Thyroid gland (tissue), 4 donors: ENCODE measurements around the gene EIF4H. TPM values are rescaled to one million over a fixed set of nuclear protein-coding genes. Genes with fewer than 3 reads are reported as not detected.

Source experiments
- DNase-seq, 2 donors: peaks; one replicate each; pipeline ENCODE4 v3.0.0-alpha.2; 2019
- H3K27ac ChIP-seq, 3 donors: fragments of 200-600 bp; sonication (generic); 1 replicate in 2 of 3; 2 replicates in 1 of 3; pipeline ENCODE4 v1.5.1; 2016 to 2019; ENCODE audit warnings: mild to moderate bottlenecking in 1 of 3, moderate library complexity in 1 of 3
- H3K27me3 ChIP-seq: fragments of 200-600 bp; sonication (generic); one replicate; pipeline ENCODE4 v1.5.1; 2019
- H3K36me3 ChIP-seq, 2 donors: fragments of 200-600 bp; sonication (generic); one replicate each; pipeline ENCODE4 v1.5.1; 2016 to 2019
- H3K4me1 ChIP-seq, 2 donors: fragments of 200-600 bp; sonication (generic); one replicate each; pipeline ENCODE4 v1.5.1; 2017 to 2019
- H3K4me3 ChIP-seq, 3 donors: fragments of 200-600 bp; sonication (generic); replicated peaks in 1 of 3; 1 replicate in 2 of 3; 2 replicates in 1 of 3; pipeline ENCODE4 v1.5.1; 2016; ENCODE audit warnings: mild to moderate bottlenecking in 1 of 3
- H3K9me3 ChIP-seq: fragments of 200-600 bp; sonication (generic); one replicate; pipeline ENCODE4 v1.5.1; 2017
- POLR2A ChIP-seq, 2 donors: fragments of 450-650 bp; IDR thresholded peaks; one replicate each; pipeline ENCODE4 v1.6.1; 2017; ENCODE audit warnings: antibody characterized with exemption in 2 of 2, mild to moderate bottlenecking in 2 of 2, moderate library complexity in 1 of 2
- WGBS, 2 donors: methylation state at CpG; one replicate each; pipeline ENCODE4 v1.1.5; 2017; 5-methylcytosine and 5-hydroxymethylcytosine counted together
- intact Hi-C: fragments of 100-400 bp; cut with DNase I; formaldehyde crosslinking; loops from one replicate; pipeline ENCODE4 v1.15.1; 2023
- total RNA-seq, 4 donors: library from RNA; depleted of rRNA; stranded (reverse); fragments of >200 nt; gene quantifications; one replicate each; pipeline ENCODE4 v1.2.3, GENCODE V29; 2016
- TF ChIP-seq, protein P1 (sequence below), 6 experiments: fragments of 200-600 bp in 3 of 6; fragments of 450-650 bp in 3 of 6; sonication (generic) in 3 of 6; IDR thresholded peaks; one replicate each; pipeline ENCODE4 v1.5.1; 2016 to 2019; ENCODE audit warnings: antibody characterized with exemption in 6 of 6, mild to moderate bottlenecking in 2 of 6, inconsistent platforms in 1 of 6, moderate library complexity in 1 of 6

Gene EIF4H
- total RNA-seq, 4 donors from 2014 or later = 267 to 323 (median 298) TPM

DNA sequence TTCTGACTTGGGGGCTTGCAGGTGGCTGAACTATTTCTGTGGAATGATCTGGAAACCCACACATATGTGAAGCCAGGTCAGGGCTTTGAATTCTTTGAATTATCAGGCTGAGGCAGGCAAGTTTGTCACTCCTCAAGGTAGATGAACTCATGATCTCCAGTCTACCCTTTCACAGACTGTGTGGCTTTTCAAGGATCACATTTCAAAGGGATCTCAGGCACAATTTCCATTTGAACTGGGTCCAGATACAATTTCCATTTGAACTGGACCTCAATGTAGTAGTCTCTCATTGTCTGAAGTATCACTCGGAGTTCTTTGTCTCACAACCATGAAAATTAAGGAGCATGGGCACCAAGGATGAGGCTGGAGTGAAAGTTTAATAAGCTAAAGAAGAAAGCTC is 25.7 kb upstream of the EIF4H start:
- Histone ChIP-seq H3K4me3 (no peak overlapping the region), H3K27me3 (no peaks in the 10 kb centered on the region), H3K36me3 (no peaks in the 10 kb centered on the region), H3K9me3 (no peaks in the 10 kb centered on the region), H3K4me1 (no peaks in the 10 kb centered on the region), H3K27ac (no peak overlapping the region)
- 85 to 87% methylated on average over 1 of the region's 1 CpG for WGBS, 2 donors
- TF ChIP-seq, protein P1, sequence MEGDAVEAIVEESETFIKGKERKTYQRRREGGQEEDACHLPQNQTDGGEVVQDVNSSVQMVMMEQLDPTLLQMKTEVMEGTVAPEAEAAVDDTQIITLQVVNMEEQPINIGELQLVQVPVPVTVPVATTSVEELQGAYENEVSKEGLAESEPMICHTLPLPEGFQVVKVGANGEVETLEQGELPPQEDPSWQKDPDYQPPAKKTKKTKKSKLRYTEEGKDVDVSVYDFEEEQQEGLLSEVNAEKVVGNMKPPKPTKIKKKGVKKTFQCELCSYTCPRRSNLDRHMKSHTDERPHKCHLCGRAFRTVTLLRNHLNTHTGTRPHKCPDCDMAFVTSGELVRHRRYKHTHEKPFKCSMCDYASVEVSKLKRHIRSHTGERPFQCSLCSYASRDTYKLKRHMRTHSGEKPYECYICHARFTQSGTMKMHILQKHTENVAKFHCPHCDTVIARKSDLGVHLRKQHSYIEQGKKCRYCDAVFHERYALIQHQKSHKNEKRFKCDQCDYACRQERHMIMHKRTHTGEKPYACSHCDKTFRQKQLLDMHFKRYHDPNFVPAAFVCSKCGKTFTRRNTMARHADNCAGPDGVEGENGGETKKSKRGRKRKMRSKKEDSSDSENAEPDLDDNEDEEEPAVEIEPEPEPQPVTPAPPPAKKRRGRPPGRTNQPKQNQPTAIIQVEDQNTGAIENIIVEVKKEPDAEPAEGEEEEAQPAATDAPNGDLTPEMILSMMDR (IDR thresholded peaks at IDR 0.05) = no peak
- no peak for TF ChIP-seq POLR2A (IDR thresholded peaks at IDR 0.05)
- no peak for DNase-seq
- intact Hi-C loops = no loop called here

DNA sequence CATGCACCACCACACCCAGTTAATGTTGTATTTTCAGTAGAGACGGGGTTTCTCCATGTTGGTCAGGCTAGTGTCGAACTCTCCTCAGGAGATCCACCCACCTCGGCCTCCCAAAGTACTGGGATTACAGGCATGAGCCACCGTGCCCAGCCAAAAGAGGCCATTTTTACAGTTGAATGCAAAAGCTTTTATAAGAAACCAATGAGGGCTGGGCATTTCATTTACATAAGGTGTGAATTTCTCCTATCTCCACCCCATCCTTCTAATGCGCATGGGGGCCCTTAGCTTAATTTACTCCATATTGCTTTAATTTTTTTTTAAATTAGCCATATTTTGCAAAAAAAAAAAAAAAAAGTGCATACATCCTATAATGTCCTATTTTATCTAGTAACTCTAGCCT is 25.1 kb upstream of the EIF4H start:
- Histone ChIP-seq H3K4me3 (no peak overlapping the region), H3K9me3 (no peaks in the 10 kb centered on the region), H3K36me3 (no peaks in the 10 kb centered on the region), H3K27me3 (no peaks in the 10 kb centered on the region), H3K27ac (no peak overlapping the region), H3K4me1 (no peaks in the 10 kb centered on the region)
- no peak for TF ChIP-seq POLR2A (IDR thresholded peaks at IDR 0.05)
- TF ChIP-seq, protein P1 (IDR thresholded peaks at IDR 0.05) = no peak
- intact Hi-C loops = no loop called here
- WGBS, 2 donors = 95 to 97% methylated on average over 5 of the region's 5 CpGs
- no peak for DNase-seq

DNA sequence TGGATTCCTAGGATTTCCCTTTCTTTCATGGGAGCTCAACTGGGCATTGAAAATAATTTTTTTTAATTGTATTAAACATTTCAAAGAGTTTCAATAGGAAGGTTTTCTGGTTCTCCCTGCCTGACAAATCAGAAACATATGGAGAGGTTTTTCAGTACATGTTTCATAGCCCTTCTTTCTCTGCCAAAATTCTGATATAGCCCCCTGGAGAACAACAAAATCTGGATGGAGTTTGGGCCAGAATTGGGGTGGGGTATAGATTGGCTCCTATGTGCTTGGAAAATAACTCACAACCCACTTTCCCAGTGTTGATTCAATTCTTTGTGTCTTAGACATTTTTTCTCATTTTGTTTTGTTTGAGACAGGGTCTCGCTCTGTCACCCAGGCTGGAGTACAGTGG is 24.6 kb upstream of the EIF4H start:
- 92 to 100% methylated on average over 1 of the region's 1 CpG for WGBS, 2 donors
- H3K36me3 ChIP-seq = no peaks in the 10 kb centered on the region
- no peaks in the 10 kb centered on the region for H3K4me1 ChIP-seq
- intact Hi-C loops = no loop called here
- no peaks in the 10 kb centered on the region for H3K9me3 ChIP-seq
- no peaks in the 10 kb centered on the region for H3K27me3 ChIP-seq
- DNase-seq = no peak
- no peak overlapping the region for H3K27ac ChIP-seq
- TF ChIP-seq, protein P1 (IDR thresholded peaks at IDR 0.05) = no peak
- TF ChIP-seq POLR2A (IDR thresholded peaks at IDR 0.05) = no peak
- no peak overlapping the region for H3K4me3 ChIP-seq

DNA sequence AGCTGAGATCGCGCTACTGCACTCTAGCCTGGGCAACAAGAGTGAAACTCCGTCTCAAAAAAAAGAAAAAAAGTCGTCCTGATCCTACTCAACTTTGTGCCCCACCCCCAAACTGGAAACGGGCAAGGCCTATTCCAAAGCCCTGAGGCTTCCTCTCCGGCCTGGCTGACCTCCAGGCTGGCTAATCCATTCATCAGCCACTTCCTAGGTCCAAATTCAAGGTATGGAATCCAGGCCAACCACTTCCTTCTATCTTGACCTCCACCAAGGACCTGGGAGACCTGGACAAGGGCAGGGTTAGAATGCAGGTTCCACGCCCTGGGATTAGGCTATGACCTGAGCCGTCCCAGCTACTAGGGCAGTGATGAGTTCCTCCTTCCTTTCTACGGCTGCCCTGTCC is 20.4 kb upstream of the EIF4H start:
- TF ChIP-seq, protein P1 (IDR thresholded peaks at IDR 0.05) = no peak
- no peak for TF ChIP-seq POLR2A (IDR thresholded peaks at IDR 0.05)
- WGBS, 2 donors = 71 to 80% methylated on average over 9 of the region's 9 CpGs
- Histone ChIP-seq H3K4me1 (no peaks in the 10 kb centered on the region), H3K27me3 (no peaks in the 10 kb centered on the region), H3K4me3 (no peak overlapping the region), H3K36me3 (no peaks in the 10 kb centered on the region), H3K9me3 (no peaks in the 10 kb centered on the region), H3K27ac (no peak overlapping the region)
- DNase-seq = no peak
- intact Hi-C loops = no loop called here

DNA sequence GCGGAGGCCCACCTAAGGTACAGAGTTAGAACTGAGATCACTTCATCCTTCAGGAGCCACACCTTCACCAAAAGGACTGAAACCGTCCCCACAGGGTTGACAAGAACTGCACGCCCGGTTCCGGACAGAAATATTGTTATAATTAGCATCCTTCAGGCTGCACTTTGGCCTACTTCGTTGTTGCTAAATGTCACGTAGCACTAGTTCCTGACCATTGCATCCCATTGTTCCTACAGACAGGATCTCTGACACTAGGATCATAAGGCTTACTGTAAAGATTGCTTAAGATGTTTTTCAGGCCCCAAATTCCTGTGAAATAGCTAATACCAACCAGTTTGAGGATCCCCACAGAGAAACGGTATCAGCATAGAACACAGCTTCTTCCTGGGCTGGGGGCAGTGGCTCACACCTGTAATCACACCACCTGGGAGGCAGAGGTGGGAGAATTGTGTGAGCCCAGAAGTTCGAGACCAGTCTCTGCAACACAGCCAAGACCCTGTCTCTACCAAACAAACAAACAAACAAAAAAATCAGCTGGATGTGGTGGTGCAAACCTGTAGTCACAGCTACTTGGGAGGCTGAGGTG is 18.3 kb upstream of the EIF4H start:
- intact Hi-C loops = no loop called here
- Histone ChIP-seq H3K4me3 (no peak overlapping the region), H3K27ac (no peak overlapping the region), H3K4me1 (no peaks in the 10 kb centered on the region), H3K27me3 (no peaks in the 10 kb centered on the region), H3K9me3 (no peaks in the 10 kb centered on the region), H3K36me3 (no peaks in the 10 kb centered on the region)
- 79 to 89% methylated on average over 9 of the region's 9 CpGs for WGBS, 2 donors
- no peak for DNase-seq
- TF ChIP-seq, protein P1 (IDR thresholded peaks at IDR 0.05) = no peak
- no peak for TF ChIP-seq POLR2A (IDR thresholded peaks at IDR 0.05)
